Renal cortex interstitium (tissue), 11 donors: Measurements from ENCODE around the gene COA1. TPM values are rescaled to one million over a fixed set of nuclear protein-coding genes. Genes with fewer than 3 reads are reported as not detected.
A peak's percentile ranks its signal among the peaks of the same experiment; 100 is the strongest.
"Not testable (repeated sequence)": the region's sequence is repeated elsewhere in the genome, so short reads cannot be mapped to it uniquely, and the experiment has no call there.

Experiments used
- DNase-seq, 11 donors: peaks; one replicate each; pipeline ENCODE4 v3.0.0-alpha.2; 2013; ENCODE audit warnings: low read depth in 9 of 11, low spot score in 4 of 11; ENCODE audit errors: extremely low read depth in 1 of 11
- polyA plus RNA-seq, 3 donors: library from polyadenylated mRNA; unstranded; fragments of 120-200 nt; gene quantifications; one replicate each; pipeline ENCODE4 v1.2.1, GENCODE V29; 2013; ENCODE audit not compliant: insufficient read length in 3 of 3

The COA1 gene
- polyA plus RNA-seq, 3 donors = 70.9 to 78.0 (median 72.4) TPM

- DNase-seq = no peak
These were observed 103.9 kb downstream of the COA1 start for GRCh38 chr7:43625453-43625852.

GRCh38 chr7:43624156-43624555 is 105.2 kb downstream of the COA1 start:
- no peak for DNase-seq

GRCh38 chr7:43621729-43622448 is 107.4 kb downstream of the COA1 start:
- DNase-seq = no peak

GRCh38 chr7:43619213-43620012 is 109.9 kb downstream of the COA1 start:
- no peak for DNase-seq

- DNase-seq = peak in 7 of 11 donors; percentile 1 to 19 (median 7)
These were observed 111.2 kb downstream of the COA1 start for GRCh38 chr7:43618073-43618472.

- DNase-seq = no peak
These were observed 112.3 kb downstream of the COA1 start for GRCh38 chr7:43616977-43617376.

GRCh38 chr7:43615558-43616145 is 113.7 kb downstream of the COA1 start:
- DNase-seq = no peak

GRCh38 chr7:43612599-43613589 is 116.4 kb downstream of the COA1 start:
- DNase-seq = no peak

- no peak for DNase-seq
These were observed 117.2 kb downstream of the COA1 start for GRCh38 chr7:43612128-43612527.

- no peak for DNase-seq
These were observed 120.2 kb downstream of the COA1 start for GRCh38 chr7:43609097-43609496.

GRCh38 chr7:43604251-43604650 is 125.1 kb downstream of the COA1 start:
- DNase-seq = no peak

GRCh38 chr7:43602256-43602655 is 127.1 kb downstream of the COA1 start:
- DNase-seq = no peak

- DNase-seq = no peak
These were observed 129.3 kb downstream of the COA1 start for GRCh38 chr7:43600056-43600455.

- not testable (repeated sequence) for DNase-seq
These were observed 132.9 kb downstream of the COA1 start for GRCh38 chr7:43596426-43596825.

- no peak for DNase-seq
These were observed 135.3 kb downstream of the COA1 start for GRCh38 chr7:43594020-43594419.

GRCh38 chr7:43593010-43593409 is 136.3 kb downstream of the COA1 start:
- DNase-seq = no peak

GRCh38 chr7:43592326-43592725 is 137.0 kb downstream of the COA1 start:
- no peak for DNase-seq

- no peak for DNase-seq
These were observed 137.7 kb downstream of the COA1 start for GRCh38 chr7:43591558-43592180.
